ENCODE results near the gene ATG4B.

DNA sequence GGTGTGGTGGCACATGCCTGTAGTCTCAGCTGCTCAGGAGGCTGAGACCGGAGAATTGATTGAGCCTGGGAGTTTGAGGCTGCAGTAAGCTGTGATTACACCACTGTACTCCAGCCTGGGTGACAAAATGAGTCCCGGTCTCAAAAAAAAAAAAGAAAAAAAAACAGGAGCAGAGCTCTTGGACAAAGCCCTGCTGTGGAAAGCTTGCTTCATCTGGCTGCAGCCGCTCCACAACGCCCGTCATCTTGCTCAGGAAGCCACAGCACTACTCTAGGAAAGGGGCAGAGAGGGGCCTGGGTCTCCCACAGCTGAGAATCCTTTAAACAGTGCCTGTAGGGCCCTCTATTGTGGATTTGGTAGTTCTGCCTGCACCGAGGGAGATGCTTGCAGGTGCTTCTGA lies 11.0 kb downstream of the ATG4B start:
- TF ChIP-seq POLR2A (IDR thresholded peaks at IDR 0.05; ENCODE audit: low read length) (no peak), GATA1 (IDR thresholded peaks at IDR 0.05; ENCODE audit: low read depth, low read length) (no peak)
